Activated CD4-positive, CD25-positive, alpha-beta regulatory T cell (primary cell): Measurements from ENCODE around the gene DNAH8.

Source experiments
- DNase-seq, 4 experiments: peaks; one replicate each; lab custom pipeline; 2025; lab: John Stamatoyannopoulos, UW

The DNAH8 gene

GRCh38 chr6:38974389-38975151 is 259.5 kb downstream of the DNAH8 start:
- DNase-seq: no peak

- no peak for DNase-seq
Measured at GRCh38 chr6:38975621-38976049, 260.5 kb downstream of the DNAH8 start.

DNA sequence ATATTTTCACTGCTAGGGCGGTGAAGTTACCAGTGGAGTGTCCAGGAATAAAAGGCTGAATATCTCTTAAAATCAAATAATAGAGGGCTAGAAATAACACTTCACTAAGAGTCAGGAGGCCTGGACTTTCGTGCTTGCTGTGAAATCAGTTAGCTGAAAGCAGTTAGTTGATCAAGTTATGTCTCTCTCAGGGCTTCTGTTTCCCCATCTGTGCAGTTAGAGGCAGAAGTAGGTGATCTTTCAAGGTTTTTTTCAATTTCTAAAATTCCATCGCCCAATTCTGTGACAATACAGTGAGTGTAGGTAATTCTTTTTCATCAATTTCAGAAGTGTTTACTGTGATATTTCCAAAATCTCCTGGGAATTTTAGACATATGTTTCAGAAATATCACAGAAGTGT is 260.9 kb downstream of the DNAH8 start:
- no peak for DNase-seq

DNA sequence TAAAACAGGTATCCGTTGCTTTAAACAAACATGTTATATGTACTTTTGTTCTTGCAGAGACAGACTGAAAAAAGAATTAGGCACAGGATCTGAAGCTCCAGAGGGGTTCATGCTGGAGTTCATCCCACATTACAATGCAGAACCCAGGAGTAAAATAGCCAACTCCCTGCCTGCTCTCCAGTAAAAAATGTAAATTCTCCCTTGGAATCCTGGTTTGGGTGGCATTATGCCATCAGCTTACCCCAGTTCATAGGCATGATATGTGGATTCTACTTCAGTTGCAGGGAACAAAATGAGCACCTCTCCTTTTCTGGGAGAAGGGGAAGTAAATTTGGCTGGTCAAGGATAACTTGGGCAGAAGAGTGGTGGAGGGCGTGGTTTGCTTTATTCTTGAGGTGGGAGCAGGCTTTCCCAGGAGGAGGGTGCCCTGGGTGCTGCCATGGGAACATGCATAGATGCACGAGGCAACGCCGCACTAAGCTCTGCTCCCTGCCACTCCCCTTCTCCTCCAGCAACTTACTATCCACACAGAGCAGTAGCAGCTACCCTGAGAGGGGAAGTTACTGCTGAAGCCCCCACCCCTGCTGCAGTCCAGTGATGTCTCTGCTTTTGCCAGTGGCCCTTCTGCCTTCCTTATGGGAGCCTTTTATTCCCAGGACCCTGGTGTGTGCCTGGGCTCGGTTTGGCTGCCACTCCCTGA is 261.8 kb downstream of the DNAH8 start:
- DNase-seq: no peak

GRCh38 chr6:38978139-38978704 is 263.1 kb downstream of the DNAH8 start:
- no peak for DNase-seq

DNA sequence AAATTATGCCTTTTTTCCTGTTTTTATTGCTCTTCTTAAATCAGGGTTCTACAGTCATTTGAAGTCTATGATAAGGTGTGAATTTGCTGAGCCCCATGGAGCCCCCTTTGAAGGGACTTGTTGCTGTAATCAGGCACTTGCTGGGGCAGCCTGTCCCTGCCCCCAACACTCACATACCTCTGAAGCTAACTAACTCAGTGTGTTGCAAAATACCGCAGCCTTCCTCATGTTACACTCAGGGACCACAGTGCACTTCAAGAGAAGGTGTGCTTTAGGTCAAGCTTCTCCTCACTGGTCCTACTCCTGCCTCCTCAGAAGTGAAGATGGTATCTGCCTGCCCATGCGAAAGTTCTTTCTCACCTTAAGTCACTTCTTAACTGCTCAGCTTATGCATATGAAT is 267.4 kb downstream of the DNAH8 start:
- DNase-seq: no peak

- no peak for DNase-seq
Measured at GRCh38 chr6:38984723-38985122, 269.6 kb downstream of the DNAH8 start.

GRCh38 chr6:38985839-38986238 is 270.7 kb downstream of the DNAH8 start:
- DNase-seq: no peak

DNA sequence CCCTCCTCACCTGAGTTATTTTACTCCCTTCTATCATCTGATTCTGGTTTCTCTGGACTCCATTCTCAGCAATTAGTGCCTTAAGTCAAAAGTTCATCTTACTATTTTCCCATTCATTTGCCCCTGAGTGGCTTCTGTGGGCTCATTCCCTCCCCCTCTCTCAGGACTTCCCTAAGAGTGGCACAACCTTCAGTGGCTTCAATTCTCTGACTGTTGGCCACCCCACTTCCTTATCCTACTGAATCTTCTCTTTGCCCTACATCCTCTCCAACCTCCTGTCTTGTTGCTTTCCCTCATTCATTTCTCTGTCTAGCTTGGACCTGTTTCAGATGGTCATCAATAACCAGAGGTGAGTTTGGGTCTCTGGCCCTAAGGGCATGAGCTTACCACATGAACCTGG is 272.4 kb downstream of the DNAH8 start:
- DNase-seq: no peak

DNA sequence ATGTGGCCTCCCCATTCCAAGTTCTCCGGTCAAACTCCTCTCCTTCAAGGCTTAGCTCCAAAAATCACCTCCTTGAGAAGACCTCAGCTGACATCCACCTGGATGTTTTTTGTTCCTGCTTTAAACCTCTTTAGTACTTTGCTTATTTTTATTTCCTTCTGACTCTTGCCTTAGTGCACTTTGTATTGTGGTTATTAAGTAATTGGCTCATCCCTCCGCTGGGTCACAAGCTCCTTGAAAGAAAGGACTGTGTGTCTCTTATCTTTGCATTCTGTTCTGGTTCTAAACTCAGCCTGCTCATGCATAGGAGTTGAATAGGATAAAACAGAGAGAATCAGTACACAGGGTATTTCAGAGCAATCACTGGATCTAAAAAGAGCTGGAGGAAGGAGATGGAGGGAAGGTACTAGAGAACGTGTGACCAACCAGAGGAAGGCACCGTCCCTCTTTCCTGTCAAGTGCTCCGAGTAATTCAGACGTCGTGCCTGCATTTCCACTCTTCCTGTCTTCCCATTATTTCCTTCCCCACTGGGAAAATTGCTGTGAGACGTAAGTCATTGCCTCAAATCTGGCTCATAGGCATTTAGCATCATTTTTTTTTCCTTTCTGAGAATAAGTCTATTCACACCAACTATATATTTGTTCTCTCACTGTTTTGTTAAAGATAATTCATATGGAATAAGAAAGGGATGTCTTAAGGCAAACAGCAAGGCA is 273.8 kb downstream of the DNAH8 start:
- DNase-seq: no peak

DNA sequence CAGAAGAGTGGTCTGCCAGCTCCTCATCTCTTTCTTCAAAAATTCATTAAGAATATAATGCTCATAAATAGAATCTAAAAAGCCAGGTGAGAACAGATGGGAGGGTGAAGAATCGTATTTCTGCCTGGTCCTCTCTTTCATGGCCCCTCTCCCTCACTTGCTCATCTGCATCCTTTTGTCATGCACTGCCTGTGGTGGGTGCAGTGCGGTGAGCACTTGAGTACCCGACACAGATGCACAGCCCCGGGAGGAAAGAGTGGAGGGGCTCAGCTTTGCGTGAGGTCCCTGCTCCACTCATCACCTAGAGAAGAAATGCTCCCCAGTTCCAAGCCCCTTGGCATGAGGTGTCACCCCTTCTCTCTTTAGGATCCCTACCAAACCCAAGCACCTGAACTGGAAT is 275.4 kb downstream of the DNAH8 start:
- DNase-seq: no peak

DNA sequence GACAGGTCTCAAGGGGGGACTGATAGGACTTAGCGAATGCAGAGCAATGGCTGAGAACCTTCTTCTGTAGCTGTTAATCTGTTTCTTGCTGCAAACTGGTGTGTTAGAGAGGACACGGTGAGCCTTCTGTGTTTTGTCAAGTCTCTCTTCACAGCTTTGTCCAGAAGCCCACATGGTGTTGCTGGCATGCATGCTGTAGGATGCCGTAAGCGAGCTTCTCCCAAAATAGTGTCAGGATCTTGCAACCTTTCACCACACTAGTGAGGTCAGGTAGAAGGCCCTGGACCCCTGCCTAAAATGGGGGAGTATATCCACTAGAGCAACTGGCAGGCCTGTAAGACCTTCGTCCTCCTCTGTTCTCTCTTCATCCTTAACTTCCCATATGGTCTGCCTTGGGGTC is 281.6 kb downstream of the DNAH8 start:
- DNase-seq: no peak

DNA sequence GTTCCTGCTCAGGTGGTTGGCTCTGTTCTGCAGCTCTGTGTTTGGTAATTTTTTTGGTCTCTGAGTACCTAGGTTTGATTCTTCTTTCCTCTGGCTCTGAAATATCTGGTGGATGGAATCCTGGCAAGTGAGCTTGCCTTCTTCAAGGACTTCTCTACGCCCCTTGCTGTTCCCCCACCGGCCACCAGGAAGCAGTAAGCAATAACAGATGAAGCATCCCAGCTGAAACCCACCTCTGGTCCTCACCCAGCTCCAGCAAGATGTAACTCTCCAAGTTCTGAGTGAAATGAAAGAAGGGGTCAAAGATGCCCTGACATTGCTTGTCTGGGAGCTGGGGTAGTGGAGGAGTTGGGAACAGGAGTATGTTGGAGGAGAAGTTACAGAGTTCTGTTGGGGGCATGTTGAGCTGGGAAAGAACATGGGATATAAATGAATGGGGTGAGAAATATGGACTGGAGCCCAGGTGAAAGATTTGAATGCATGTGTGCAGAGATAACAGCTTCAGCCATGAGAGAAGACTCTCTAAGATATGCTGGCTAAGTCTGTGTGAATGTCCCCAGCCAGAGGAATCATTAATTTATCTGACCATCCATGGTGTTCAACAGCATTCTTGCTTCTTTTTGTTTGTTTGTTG is 282.1 kb downstream of the DNAH8 start:
- no peak for DNase-seq

- no peak for DNase-seq
Measured at GRCh38 chr6:39003072-39003471, 288.0 kb downstream of the DNAH8 start.

GRCh38 chr6:39003492-39003891 is 288.4 kb downstream of the DNAH8 start:
- DNase-seq: no peak

DNA sequence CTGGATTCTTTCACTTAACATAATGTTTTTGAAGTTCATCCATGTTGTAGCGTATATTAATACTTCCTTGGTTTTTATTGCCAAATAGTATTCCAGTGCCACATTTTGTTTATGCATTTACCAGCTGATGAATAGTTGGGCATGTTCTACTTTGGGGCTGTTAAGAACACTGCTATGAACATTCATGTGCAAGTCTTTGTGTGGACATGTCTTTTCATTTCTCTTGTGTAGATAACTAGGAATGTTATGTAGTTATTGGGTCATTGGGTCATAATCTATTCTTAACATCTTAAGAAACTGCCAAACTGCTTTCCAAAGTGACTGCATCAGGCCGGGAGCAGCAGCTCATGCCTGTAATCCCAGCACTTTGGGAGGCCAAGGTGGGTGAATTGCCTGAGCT is 289.7 kb downstream of the DNAH8 start:
- no peak for DNase-seq

GRCh38 chr6:39005774-39006173 is 290.7 kb downstream of the DNAH8 start:
- DNase-seq: no peak

- DNase-seq: no peak
Measured at GRCh38 chr6:39007575-39007974, 292.5 kb downstream of the DNAH8 start.

DNA sequence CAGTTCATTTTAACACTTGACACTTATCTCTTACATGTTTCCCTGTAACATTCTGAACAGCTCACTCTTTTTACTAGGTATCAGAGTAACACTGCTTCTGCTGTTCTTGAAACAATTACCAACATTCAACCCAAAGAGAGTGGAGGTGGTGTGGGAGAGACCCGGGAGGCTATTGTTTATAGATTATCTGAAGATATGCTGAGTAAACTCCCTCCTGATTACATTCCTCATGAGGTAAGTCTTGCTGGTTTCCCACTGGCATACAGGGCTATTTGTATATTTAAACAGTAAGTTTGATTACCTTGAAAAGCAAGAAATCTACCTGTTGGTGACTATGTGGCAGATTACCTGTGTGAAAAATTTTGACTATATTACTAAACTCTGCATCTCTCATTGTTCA is 293.6 kb downstream of the DNAH8 start:
- DNase-seq: no peak

DNA sequence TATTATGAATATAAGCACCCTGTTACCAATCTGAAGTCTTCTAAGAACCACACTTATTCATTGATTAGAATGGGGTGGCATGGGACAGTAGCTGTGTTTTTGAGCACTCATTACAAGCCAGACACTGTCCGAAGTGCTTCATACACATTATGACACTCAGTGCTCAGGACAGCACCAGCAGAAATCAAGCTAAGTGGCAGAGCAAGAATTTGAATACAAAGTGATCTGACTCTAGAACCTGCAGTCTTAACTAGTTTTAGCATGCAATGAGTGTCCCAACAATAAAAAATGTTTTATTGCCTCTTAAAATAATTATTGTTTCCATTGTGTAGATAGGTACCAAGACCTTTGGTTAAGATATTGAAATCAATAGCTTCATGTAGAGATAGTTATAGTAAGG is 294.4 kb downstream of the DNAH8 start:
- no peak for DNase-seq

GRCh38 chr6:39016839-39017546 is 301.9 kb downstream of the DNAH8 start:
- no peak for DNase-seq

DNA sequence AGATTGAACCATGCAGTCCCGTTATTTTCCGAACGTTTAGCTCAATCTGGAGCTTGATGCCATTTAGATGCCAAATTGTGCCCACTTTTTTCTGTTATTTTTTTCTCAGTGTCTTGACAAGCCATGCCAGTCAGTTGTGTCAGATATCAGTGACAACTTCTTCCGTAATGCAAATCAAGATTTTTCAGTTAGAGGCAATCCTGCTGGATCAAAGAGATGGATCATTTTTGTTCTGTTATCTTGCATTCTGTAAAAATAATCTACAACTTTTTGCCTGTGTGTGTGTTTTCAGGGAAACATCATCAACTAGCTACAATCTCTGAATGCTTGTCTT is 302.4 kb downstream of the DNAH8 start:
- DNase-seq: no peak
